Activated CD4-positive, CD25-positive, alpha-beta regulatory T cell treated with anti-CD3 and anti-CD28 coated beads, Interleukin-2, amount 50 U/mL, for 24 hours (primary cell): ENCODE results near the gene HMGCL.
"Not testable (repeated sequence)": the region's sequence is repeated elsewhere in the genome, so short reads cannot be mapped to it uniquely, and the experiment has no call there.

Experiments
- ATAC-seq, 2 donors: fragments of 150-1000 bp; cut with Tn5 transposase; one replicate each; pipeline ENCODE4 v1.10.0; 2021; ENCODE audit warnings: mild to moderate bottlenecking in 1 of 2, moderate library complexity in 1 of 2

The HMGCL gene

GRCh38 chr1:23797478-23798448 lies 27.5 kb downstream of the HMGCL start:
- ATAC-seq: no peak

DNA sequence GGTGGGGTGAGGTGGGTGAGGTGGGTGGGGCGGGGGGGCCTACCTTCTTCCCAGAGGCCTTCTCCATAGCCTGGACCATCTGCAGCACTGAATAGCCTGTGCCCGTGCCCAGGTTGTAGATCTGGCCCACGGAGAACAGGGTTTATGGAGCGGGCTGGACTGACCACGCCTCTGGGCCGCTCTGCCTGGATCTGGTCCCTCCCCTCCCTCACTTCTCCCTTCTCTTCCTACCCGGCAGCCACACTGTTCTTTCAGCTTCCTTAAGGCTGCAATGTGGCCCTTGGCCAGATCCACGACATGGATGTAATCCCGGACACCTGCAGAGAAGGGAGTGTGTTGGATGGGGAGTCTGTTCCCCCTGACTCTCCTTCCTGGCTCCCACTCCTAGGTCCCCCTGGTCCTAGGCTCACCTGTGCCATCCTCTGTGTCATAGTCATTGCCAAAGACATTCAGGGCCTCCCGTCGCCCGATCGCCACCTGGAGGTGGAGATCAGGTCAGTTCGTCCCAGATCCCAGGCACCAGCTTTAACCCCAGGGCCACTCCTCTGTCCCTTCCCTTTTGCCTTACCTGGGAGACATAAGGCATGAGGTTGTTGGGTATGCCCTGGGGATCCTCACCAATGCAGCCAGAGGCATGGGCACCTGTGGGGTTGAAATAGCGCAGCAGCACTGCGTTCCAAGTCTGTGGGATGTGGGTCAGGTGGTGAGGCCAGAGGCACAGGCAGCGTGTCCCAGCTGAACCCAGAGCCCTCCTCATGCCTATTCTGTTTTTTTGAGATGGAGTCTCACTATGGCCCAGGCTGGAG lies 28.6 kb downstream of the HMGCL start:
- ATAC-seq: no peak

DNA sequence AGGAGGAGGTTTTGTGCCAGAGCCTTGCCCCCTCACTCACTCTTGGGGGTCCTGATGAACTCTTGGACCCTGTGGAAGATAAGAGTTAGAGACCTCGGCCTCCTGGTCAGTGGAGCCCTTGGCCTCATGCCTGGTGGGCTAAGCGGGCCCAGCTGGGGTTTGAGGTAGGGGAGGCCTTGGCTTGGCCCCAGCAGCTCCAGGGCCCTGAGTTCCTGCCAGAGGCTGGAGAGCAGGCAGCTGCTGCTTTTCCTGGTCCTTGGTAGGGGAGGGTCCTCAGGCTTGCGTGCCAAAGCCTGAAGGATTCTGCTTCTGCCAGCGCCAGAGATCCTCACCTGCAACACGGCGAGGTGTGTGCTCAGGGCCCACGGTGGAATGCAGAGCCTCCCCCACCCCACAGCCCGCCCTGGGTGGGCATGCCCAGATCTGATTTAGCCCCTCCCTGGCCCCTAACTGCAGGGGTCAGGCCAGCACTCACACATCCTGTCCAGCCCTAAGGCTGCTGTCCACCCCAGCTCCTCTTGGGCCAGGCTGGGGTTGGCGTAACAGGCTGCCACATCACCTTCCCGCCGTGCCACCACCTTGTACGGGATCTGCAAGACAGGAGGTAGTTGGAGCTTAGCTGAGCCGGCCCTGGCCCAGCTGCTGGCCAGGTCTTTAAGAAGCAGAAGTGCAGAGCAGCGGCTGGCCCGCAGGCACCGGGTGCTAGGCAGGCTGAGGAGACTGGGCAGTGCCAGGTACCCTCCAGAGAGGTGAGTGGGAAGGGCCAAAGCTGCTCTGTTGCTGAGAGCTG lies 29.4 kb downstream of the HMGCL start:
- ATAC-seq: no peak

DNA sequence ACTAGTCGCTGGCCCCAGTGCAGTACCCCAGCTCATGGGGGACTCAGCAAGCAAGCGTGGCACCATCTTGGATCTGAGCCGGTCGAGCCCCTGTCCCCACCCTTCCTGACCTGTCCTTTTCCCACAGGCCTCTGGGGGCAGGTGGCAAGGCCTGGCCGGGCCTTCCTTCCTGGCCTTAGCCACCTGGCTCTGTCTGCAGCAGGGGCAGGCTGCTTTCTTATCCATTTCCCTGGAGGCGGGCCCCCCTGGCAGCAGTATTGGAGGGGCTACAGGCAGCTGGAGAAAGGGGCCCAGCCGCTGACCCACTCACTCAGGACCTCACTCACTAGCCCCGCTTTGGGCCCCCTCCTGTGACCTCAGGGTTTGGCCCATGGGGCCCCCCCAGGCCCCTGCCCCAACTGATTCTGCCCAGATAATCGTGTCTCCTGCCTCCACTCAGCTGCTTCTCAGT lies 30.5 kb downstream of the HMGCL start:
- ATAC-seq: not testable (repeated sequence)

- ATAC-seq: no peak
These were observed 31.1 kb downstream of the HMGCL start for GRCh38 chr1:23793861-23794731.

DNA sequence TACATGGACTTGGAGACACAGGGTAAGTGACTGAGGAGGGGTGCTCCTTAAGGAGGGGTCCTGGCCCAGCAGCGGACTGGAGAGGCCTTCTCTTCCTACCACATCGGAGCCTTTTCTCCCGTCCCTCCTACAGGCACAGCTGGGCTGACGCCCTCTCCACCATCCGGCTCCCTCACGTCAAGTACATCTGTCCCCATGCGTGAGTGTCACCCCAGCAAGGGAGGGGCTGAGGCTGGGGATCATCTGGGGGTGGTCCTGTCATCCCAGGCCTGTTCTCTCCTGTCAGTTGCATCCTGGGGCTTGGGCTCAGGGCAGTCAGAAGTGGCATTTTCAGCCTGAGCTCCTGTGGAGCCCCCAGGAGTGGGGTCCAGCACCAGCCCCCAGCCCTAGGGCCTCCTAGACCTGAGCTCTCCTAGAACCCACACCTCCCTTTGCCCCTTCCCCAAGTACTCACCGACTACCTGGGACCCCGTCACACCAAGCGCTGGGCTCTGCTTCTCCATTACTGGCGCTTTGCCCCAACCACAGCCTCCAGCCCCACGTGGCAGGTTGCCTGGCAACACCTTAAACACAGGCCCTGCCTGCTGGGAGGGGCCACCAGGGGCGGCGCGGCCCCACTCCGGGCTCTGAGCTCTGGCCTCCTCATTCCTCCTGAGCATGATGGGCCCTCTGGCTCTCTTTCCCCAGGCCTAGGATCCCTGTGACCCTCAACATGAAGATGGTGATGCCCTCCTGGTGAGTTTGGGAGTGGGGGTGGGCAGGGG lies 32.0 kb downstream of the HMGCL start:
- no peak for ATAC-seq

GRCh38 chr1:23792151-23792945 lies 32.9 kb downstream of the HMGCL start:
- ATAC-seq: no peak

DNA sequence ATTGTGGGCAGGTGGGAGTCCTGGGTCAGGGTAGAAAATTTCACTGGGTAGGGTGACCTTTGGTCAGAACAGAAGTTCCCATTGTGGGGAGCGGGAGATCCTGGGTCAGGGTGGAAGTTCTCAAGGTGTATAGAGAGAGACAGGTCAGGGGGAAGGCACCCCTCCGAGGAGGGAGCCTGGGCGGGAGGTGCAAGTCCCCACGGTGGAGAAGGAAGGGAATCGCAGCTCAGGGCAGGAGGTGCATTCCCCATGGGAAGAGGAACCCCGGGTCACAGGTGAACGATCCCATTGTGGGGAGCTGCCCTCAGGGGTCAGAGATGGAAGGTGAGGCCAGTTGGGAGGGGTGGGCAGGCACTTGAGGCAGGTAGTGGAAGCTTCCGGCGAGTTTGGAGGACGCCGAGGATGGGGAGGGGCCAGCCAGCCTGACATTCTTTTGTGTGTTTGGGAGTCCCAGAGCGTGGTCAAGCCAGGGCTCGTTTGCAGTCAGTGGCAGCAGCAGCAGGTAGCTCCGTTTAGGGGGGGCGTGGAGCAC lies 33.6 kb downstream of the HMGCL start:
- ATAC-seq: peak; percentile 19 to 24

DNA sequence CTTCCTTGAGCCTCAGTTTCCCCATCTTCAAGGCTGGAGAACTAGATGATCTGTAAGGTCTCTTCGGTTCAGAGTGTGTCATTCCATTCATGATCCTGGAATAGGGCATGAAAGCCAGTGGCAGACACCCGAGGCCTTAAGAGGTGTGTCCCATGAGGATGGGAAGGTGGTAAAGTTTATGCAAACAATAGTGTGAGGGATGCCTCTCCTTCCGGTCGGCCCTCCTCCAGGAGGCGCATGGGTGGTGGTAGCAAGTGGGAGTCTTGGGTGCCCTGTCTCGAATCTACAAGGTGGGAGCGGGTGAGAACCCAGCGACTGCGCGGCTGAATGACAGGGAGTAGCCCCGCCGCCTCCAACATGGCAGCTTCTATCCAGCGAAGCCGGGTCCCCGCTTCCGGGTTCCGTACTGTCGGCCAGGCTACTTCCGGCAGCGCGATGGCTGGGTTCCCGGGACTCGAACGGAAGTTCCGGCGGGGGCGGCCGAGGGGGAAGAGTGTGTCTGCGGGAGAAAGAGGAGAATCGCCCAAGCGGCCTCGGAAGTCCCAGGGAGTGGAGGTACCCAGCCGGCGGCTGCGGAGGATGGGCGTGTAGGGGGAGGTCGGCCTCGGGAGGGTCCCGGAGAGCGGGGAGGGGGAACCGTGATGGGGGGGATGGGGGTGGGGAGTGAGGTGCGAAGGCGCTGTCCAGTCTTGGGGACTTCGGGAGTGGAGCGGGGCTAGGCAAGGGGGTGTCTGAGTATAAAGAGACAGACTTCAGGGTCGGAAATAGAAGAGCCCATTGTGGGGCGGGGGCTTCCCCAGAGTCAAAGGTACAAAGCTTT lies 34.3 kb downstream of the HMGCL start, which contains the start of gene LYPLA2:
Gene LYPLA2 (plus strand): TSS at position 450 of the 820 bp plus-strand sequence. CDS start 1,538 bp downstream, outside the sequence.
- ATAC-seq: peak; percentile 96

DNA sequence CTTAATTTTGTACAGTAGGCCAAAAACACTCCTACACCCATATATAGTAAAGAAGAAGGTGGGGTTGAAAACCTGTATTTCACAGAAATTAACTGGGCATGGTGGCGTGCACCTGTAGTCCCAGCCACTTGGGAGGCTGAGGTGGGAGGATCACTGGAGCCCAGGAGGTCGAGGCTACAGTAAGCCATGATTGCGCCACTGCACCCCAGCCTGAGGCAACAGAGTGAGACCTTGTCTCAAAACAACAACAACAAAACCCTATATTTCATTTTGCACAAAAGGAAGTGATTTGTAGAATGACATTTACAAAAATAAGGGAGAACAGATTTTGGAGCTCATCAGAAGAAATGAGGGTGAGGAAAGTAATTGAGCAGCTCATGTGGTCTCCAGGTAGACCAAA lies 36.5 kb downstream of the HMGCL start:
- no peak for ATAC-seq

GRCh38 chr1:23787701-23788100 lies 37.5 kb downstream of the HMGCL start:
- ATAC-seq: no peak

GRCh38 chr1:23784846-23785245 lies 40.4 kb downstream of the HMGCL start:
- ATAC-seq: no peak

GRCh38 chr1:23783141-23783540 lies 42.1 kb downstream of the HMGCL start:
- not testable (repeated sequence) for ATAC-seq

DNA sequence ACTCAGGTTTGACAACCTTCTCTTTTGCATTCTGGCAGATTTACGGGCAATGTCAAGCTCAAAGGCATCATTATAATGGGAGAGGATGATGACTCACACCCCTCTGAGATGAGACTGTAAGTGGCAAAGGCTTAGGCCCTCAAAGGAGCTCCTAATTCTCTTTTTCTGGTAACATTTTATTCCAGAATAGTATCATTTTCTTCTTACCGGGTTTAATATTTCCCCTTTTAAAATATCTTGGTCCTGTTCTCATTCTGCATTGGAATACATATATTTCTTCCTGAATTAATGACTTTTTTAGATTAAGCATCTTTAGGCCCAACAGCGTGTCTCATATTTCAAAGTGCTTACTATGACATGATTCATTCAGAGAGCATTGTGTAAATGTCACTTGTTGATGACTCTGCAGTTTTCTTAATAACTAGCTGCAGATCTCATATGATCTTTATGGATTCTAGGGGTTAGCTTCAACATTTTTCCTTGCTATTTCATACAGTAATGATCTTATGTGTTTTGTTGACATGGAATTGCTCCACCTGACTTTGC lies 45.3 kb downstream of the HMGCL start:
- ATAC-seq: peak; percentile 62

DNA sequence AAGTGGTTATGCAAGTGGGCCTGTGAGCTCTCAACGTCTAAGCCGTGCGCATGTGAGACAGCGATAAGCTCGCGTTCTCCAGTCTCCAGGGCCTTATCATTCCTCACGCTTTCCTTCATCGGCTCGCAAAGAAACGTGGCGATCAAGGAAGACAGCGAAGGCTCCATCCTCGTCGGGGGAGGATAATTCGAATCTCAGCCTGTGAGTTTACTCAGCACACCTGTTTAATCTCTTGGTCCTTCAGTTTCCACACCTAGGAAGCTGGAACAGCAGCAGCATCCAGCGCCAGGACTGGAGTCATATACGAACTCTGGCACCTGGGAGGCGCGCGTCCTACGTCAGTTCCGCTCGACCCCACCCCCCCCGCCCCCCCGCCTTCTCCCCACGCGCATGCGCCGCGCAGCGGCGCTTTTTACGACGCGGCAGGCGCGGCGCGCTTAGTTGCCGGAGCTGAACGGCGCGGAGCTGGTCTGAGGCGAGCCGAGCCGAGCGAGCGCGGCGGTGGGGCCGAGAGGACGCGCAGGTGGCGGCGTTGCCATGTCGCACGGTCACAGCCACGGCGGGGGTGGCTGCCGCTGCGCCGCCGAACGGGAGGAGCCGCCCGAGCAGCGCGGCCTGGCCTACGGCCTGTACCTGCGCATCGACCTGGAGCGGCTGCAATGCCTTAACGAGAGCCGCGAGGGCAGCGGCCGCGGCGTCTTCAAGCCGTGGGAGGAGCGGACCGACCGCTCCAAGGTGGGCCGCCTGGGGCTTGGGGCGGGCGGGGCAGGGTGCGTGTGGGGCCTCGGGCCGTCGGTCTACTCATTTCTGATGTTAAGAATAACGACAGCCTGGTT lies 47.0 kb downstream of the HMGCL start, which contains the start of gene PITHD1:
Gene PITHD1 (plus strand): TSS at position 440 of the 836 bp plus-strand sequence. CDS start 98 bp downstream, at position 538.
- peak; percentile 76 for ATAC-seq

DNA sequence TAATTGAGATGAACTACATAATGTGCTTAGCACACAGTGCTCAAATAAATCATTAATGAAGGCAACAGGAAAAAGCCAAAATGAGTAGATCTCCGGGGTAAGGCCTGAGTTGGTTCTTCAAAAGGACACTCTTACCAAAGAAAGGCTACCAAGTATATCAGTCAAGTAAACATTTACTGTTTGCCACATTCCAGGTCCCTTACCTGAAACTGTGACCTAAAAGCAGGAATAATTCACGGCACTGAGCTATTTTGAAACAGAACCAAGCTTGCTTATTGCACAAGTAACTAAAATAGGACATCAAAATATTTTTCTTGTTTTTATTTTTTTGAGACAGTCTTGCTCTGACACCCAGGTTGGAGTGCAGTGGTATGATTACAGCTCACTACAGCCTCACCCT lies 49.0 kb downstream of the HMGCL start:
- ATAC-seq: no peak
